H1 (cell line): ENCODE data around the gene ST8SIA5. TPM values are rescaled to one million over a fixed set of nuclear protein-coding genes. Genes with fewer than 3 reads are reported as not detected.

Experiments used
- CTCF ChIA-PET: fragments of 300-600 bp; sonication (Branson Sonifier 250); formaldehyde crosslinking; loops from one replicate; lab custom pipeline; 2021; ENCODE audit not compliant: partially characterized antibody; lab: Charles Lee
- POLR2A ChIA-PET: fragments of 300-600 bp; sonication (Branson Sonifier 250); formaldehyde crosslinking; loops from one replicate; lab custom pipeline; 2021; ENCODE audit warnings: inconsistent platforms; ENCODE audit not compliant: partially characterized antibody; lab: Charles Lee
- DNase-seq, 2 experiments: peaks; one replicate each; pipeline versions ENCODE4 v3.0.0 to v3.0.0-alpha.2; 2010 to 2022; ENCODE audit warnings: low spot score in 2 of 2, low read depth in 1 of 2, mixed read lengths in 1 of 2
- FAIRE-seq: peaks from 2 replicates; lab custom pipeline; 2011; peaks lifted over from hg19 to GRCh38; lab: Jason Lieb, UNC
- H2AFZ ChIP-seq: 2 replicates; pipeline ENCODE4 v1.8.1; 2012; ENCODE audit warnings: low read length, inconsistent platforms
- H2AK5ac ChIP-seq: 2 replicates; pipeline ENCODE4 v1.6.1; 2013; ENCODE audit warnings: low read depth, low read length
- H2BK120ac ChIP-seq: replicated peaks from 2 replicates; pipeline ENCODE3; 2013; ENCODE audit warnings: low read depth, low read length, inconsistent platforms
- H2BK12ac ChIP-seq: 2 replicates; pipeline ENCODE4 v1.6.1; 2013; ENCODE audit warnings: low read depth, low read length
- H2BK15ac ChIP-seq: 2 replicates; pipeline ENCODE4 v1.6.1; 2013; ENCODE audit warnings: low read length
- H2BK20ac ChIP-seq: 2 replicates; pipeline ENCODE4 v1.6.1; 2013; ENCODE audit warnings: low read length
- H2BK5ac ChIP-seq: 2 replicates; pipeline ENCODE4 v1.6.1; 2013; ENCODE audit warnings: low read depth, low read length
- H3K14ac ChIP-seq: 2 replicates; pipeline ENCODE4 v1.6.1; 2013; ENCODE audit warnings: inconsistent platforms; ENCODE audit not compliant: insufficient read length
- H3K18ac ChIP-seq: 2 replicates; pipeline ENCODE4 v1.6.1; 2013; ENCODE audit warnings: low read length; ENCODE audit errors: extremely low read depth
- H3K23ac ChIP-seq: 2 replicates; pipeline ENCODE4 v1.6.1; 2013; ENCODE audit warnings: inconsistent platforms; ENCODE audit not compliant: insufficient read length
- H3K23me2 ChIP-seq: 2 replicates; pipeline ENCODE4 v1.6.1; 2013; ENCODE audit warnings: low read depth, low read length
- H3K27ac ChIP-seq: 2 replicates; pipeline ENCODE4 v1.6.1; 2011; ENCODE audit warnings: low read depth, low read length, inconsistent platforms
- H3K27me3 ChIP-seq, 4 experiments: replicated peaks in 1 of 4; 1 replicate in 1 of 4; 2 replicates in 3 of 4; pipeline versions ENCODE4 v1.6.1 to v1.8.1; 2011 to 2013; ENCODE audit warnings: low read length in 3 of 4, mild to moderate bottlenecking in 3 of 4, inconsistent platforms in 2 of 4, mixed read lengths in 2 of 4, moderate library complexity in 1 of 4; ENCODE audit not compliant: control insufficient read depth in 3 of 4, insufficient read depth in 3 of 4; ENCODE audit errors: extremely low read depth in 1 of 4
- H3K36me3 ChIP-seq, 4 experiments: 2 replicates each; pipeline versions ENCODE4 v1.6.1 to v1.8.1; 2011 to 2013; ENCODE audit warnings: mild to moderate bottlenecking in 4 of 4, low read length in 3 of 4, moderate library complexity in 2 of 4, control low read depth in 1 of 4, inconsistent platforms in 1 of 4; ENCODE audit not compliant: insufficient read depth in 4 of 4, control insufficient read depth in 2 of 4
- H3K4ac ChIP-seq: replicated peaks from 2 replicates; pipeline ENCODE3; 2013; ENCODE audit warnings: low read length, low read depth, mixed read lengths, inconsistent platforms; ENCODE audit not compliant: insufficient read length
- H3K4me1 ChIP-seq, 4 experiments: replicated peaks in 1 of 4; 1 replicate in 1 of 4; 2 replicates in 3 of 4; pipeline versions ENCODE4 v1.6.1 to v1.8.1; 2011 to 2013; ENCODE audit warnings: low read length in 3 of 4, inconsistent platforms in 2 of 4, mixed read lengths in 1 of 4; ENCODE audit not compliant: insufficient read depth in 4 of 4, control insufficient read depth in 3 of 4
- H3K4me2 ChIP-seq, 2 experiments: 2 replicates each; pipeline versions ENCODE4 v1.6.1 to v1.8.1; 2011 to 2013; ENCODE audit warnings: low read depth in 2 of 2, low read length in 2 of 2, control low read depth in 1 of 2, inconsistent platforms in 1 of 2, mild to moderate bottlenecking in 1 of 2; ENCODE audit not compliant: insufficient read depth in 1 of 2
- H3K4me3 ChIP-seq, 4 experiments: fragments of 200-600, 300-600 bp in 1 of 4; sonication (generic), shearing (Covaris generic), sonication (Bioruptor Twin) in 1 of 4; 2 replicates each; pipeline versions ENCODE4 v1.5.1 to v1.8.1; 2011 to 2016; ENCODE audit warnings: low read length in 4 of 4, low read depth in 3 of 4, control low read depth in 2 of 4, inconsistent platforms in 2 of 4, mild to moderate bottlenecking in 2 of 4, mixed read lengths in 1 of 4, moderate library complexity in 1 of 4; ENCODE audit not compliant: insufficient read depth in 2 of 4; ENCODE audit errors: extremely low read depth in 1 of 4
- H3K56ac ChIP-seq: replicated peaks from 2 replicates; pipeline ENCODE3; 2013; ENCODE audit warnings: low read depth, mild to moderate bottlenecking, mixed read lengths, low read length, inconsistent platforms; ENCODE audit not compliant: insufficient read length
- H3K79me1 ChIP-seq: 2 replicates; pipeline ENCODE4 v1.6.1; 2013; ENCODE audit warnings: low read depth, low read length, control low read depth
- H3K79me2 ChIP-seq, 2 experiments: 2 replicates each; pipeline versions ENCODE4 v1.6.1 to v1.8.1; 2012 to 2013; ENCODE audit warnings: low read length in 2 of 2, mild to moderate bottlenecking in 2 of 2, inconsistent platforms in 1 of 2; ENCODE audit not compliant: insufficient read depth in 2 of 2, control insufficient read depth in 1 of 2
- H3K9ac ChIP-seq, 4 experiments: replicated peaks in 1 of 4; 1 replicate in 1 of 4; 2 replicates in 3 of 4; pipeline versions ENCODE4 v1.6.1 to v1.8.1; 2011 to 2013; ENCODE audit warnings: low read depth in 3 of 4, low read length in 3 of 4, control low read depth in 2 of 4, mild to moderate bottlenecking in 2 of 4, moderate library complexity in 2 of 4, inconsistent platforms in 1 of 4; ENCODE audit errors: extremely low read depth in 1 of 4
- H3K9me3 ChIP-seq, 2 experiments: 2 replicates each; pipeline versions ENCODE4 v1.6.1 to v1.8.1; 2012 to 2013; ENCODE audit warnings: mild to moderate bottlenecking in 2 of 2, moderate library complexity in 2 of 2, control low read depth in 1 of 2, inconsistent platforms in 1 of 2, low read depth in 1 of 2, low read length in 1 of 2, mixed read lengths in 1 of 2; ENCODE audit not compliant: insufficient read depth in 2 of 2
- H4K20me1 ChIP-seq, 2 experiments: replicated peaks in 1 of 2; 2 replicates each; pipeline versions ENCODE3 to v1.8.1; 2011 to 2013; ENCODE audit warnings: inconsistent platforms in 2 of 2, low read length in 2 of 2, mild to moderate bottlenecking in 1 of 2; ENCODE audit not compliant: insufficient read depth in 2 of 2, control insufficient read depth in 1 of 2
- H4K5ac ChIP-seq: 2 replicates; pipeline ENCODE4 v1.6.1; 2013; ENCODE audit warnings: low read length, low read depth, mixed read lengths, inconsistent platforms; ENCODE audit not compliant: insufficient read length
- H4K8ac ChIP-seq: 2 replicates; pipeline ENCODE4 v1.8.0; 2013; ENCODE audit warnings: mild to moderate bottlenecking, moderate library complexity, low read length, inconsistent platforms; ENCODE audit not compliant: insufficient read depth; ENCODE audit errors: extremely low read depth
- H4K91ac ChIP-seq: replicated peaks from 2 replicates; pipeline ENCODE3; 2013; ENCODE audit warnings: low read length, mixed read lengths, inconsistent platforms; ENCODE audit not compliant: insufficient read length
- CHD1 ChIP-seq: IDR thresholded peaks from 2 replicates; pipeline ENCODE4 v1.6.1; 2012; ENCODE audit warnings: low read depth, low read length, improper control_type of control experiment
- CTBP2 ChIP-seq: IDR thresholded peaks from 2 replicates; pipeline ENCODE4 v1.7.0; 2011; ENCODE audit warnings: borderline replicate concordance, mild to moderate bottlenecking, moderate library complexity, mixed read lengths, low read length; ENCODE audit not compliant: insufficient read depth, insufficient read length
- E2F6 ChIP-seq: IDR thresholded peaks from 2 replicates; pipeline ENCODE4 v1.6.1; 2012; ENCODE audit warnings: inconsistent platforms
- EGR1 ChIP-seq: IDR thresholded peaks from 2 replicates; pipeline ENCODE4 v1.6.1; 2011; ENCODE audit warnings: low read depth, low read length, borderline replicate concordance
- MAFK ChIP-seq: IDR thresholded peaks from 2 replicates; pipeline ENCODE4 v1.6.1; 2012; ENCODE audit warnings: low read depth, mild to moderate bottlenecking, improper control_type of control experiment, low read length
- SAP30 ChIP-seq: fragments of 300-600 bp; sonication (generic); IDR thresholded peaks from 2 replicates; pipeline ENCODE4 v1.7.1; 2012; ENCODE audit warnings: low read length, moderate library complexity, mild to moderate bottlenecking, inconsistent platforms; ENCODE audit not compliant: insufficient read depth, insufficient replicate concordance
- SIN3A ChIP-seq, 2 experiments: IDR thresholded peaks in 1 of 2; conservative IDR thresholded peaks in 1 of 2; 2 replicates each; pipeline ENCODE4 v1.6.1; 2011 to 2012; ENCODE audit warnings: low read length in 2 of 2, improper control_type of control experiment in 1 of 2, low read depth in 1 of 2, mild to moderate bottlenecking in 1 of 2
- SIRT6 ChIP-seq: IDR thresholded peaks from one replicate; pipeline ENCODE4 v1.7.1; 2012; ENCODE audit warnings: low read length, inconsistent platforms
- SP4 ChIP-seq: IDR thresholded peaks from 2 replicates; pipeline ENCODE4 v1.6.1; 2012; ENCODE audit warnings: low read length, inconsistent platforms
- TAF1 ChIP-seq: IDR thresholded peaks from 2 replicates; pipeline ENCODE4 v1.6.1; 2011; ENCODE audit warnings: mild to moderate bottlenecking, low read depth, low read length
- TCF12 ChIP-seq: IDR thresholded peaks from 2 replicates; pipeline ENCODE4 v1.6.1; 2011; ENCODE audit warnings: low read depth, mild to moderate bottlenecking, low read length
- WGBS, 2 experiments: shearing (Covaris generic) in 1 of 2; methylation state at CpG; one replicate each; pipeline versions ENCODE4 v1.1.6 to v1.1.7; 2013 to 2015; ENCODE audit warnings: low lambda C conversion rate in 2 of 2, mixed read lengths in 2 of 2, inconsistent platforms in 1 of 2, low coverage in 1 of 2, missing lambda C conversion rate in 1 of 2; ENCODE audit not compliant: insufficient replicate concordance in 2 of 2, insufficient coverage in 1 of 2, insufficient read length in 1 of 2; ENCODE audit errors: extremely low coverage in 1 of 2, missing lambda C conversion rate in 1 of 2; 5-methylcytosine and 5-hydroxymethylcytosine counted together
- polyA plus RNA-seq, 7 experiments: library from polyadenylated mRNA; depleted of rRNA in 3 of 7; stranded (reverse) in 5 of 7; unstranded in 2 of 7; fragments of >200 nt in 5 of 7; fragments of 200-250 nt in 2 of 7; gene quantifications; 1 replicate in 5 of 7; 2 replicates in 1 of 7; 4 replicates in 1 of 7; pipeline versions ENCODE4 v1.2.1 to v1.2.3, GENCODE V29; 2011 to 2013; ENCODE audit warnings: missing spikeins in 2 of 7, mixed read lengths in 2 of 7
- total RNA-seq: library from RNA; stranded (reverse); fragmentation: NEBNext Ultra II Directional; extraction: Animal tissue kit (Norgen Biotek cat#: 25700); gene quantifications from 2 replicates; pipeline ENCODE4 v1.2.1, GENCODE V29; 2021
- TF ChIP-seq, protein P1 (sequence below): IDR thresholded peaks from 2 replicates; pipeline ENCODE4 v1.6.1; 2012; ENCODE audit warnings: low read length, inconsistent platforms

Gene ST8SIA5
- total and polyA plus RNA-seq, 2 of the 8 experiments (the other 6 are each of a cell fraction or from before 2014, with no cell fraction given), result 2.4 to 6.3 TPM

- Histone ChIP-seq H4K91ac (no peak overlapping the region), H2BK12ac (no peak overlapping the region), H3K4me3 (no peak overlapping the region), H4K20me1 (no peaks in the 10 kb centered on the region), H2AK5ac (no peak overlapping the region), H2BK15ac (no peak overlapping the region), H3K56ac (no peak overlapping the region), H3K27me3 (no peaks in the 10 kb centered on the region), H2AFZ (no peak overlapping the region), H4K8ac (no peak overlapping the region), H3K14ac (no peak overlapping the region), H3K23me2 (no peaks in the 10 kb centered on the region), H3K4me2 (no peak overlapping the region), H2BK20ac (no peak overlapping the region), H3K79me2 (no peaks in the 10 kb centered on the region), H3K4ac (no peak overlapping the region), H2BK5ac (no peak overlapping the region), H3K9me3 (peaks cover 6 to 8% of the 10 kb centered on the region in 2 experiments; a peak in 2 of 4 replicates), H2BK120ac (no peak overlapping the region), H3K36me3 (no peaks in the 10 kb centered on the region), H3K27ac (no peak overlapping the region), H4K5ac (no peak overlapping the region), H3K4me1 (peaks cover 0 to 9% (median 1%) of the 10 kb centered on the region in 4 experiments; a peak in 1 of 7 replicates), H3K23ac (no peak overlapping the region), H3K18ac (no peak overlapping the region), H3K9ac (no peak overlapping the region), H3K79me1 (no peaks in the 10 kb centered on the region)
- DNase-seq (no peak), FAIRE-seq (no peak)
- ChIA-PET CTCF (interaction anchor here (1.4 to 10.1 kb wide), 10 partner anchors 11 to 485 kb away, joined by 3 to 148 read pairs (median 20); a partner anchor contains a TSS), POLR2A (no interaction called here)
- 84% methylated on average over 3 of the region's 3 CpGs; no CpG with 5 or more reads in 1 of the 2 experiments for WGBS, 2 experiments
- TF ChIP-seq MAFK, result no peak
- TF ChIP-seq, protein P1, sequence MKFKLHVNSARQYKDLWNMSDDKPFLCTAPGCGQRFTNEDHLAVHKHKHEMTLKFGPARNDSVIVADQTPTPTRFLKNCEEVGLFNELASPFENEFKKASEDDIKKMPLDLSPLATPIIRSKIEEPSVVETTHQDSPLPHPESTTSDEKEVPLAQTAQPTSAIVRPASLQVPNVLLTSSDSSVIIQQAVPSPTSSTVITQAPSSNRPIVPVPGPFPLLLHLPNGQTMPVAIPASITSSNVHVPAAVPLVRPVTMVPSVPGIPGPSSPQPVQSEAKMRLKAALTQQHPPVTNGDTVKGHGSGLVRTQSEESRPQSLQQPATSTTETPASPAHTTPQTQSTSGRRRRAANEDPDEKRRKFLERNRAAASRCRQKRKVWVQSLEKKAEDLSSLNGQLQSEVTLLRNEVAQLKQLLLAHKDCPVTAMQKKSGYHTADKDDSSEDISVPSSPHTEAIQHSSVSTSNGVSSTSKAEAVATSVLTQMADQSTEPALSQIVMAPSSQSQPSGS, result no peak
- TF ChIP-seq TCF12, result no peak
- no peak for TF ChIP-seq SIN3A (conservative IDR thresholded peaks at IDR 0.05 in 1 of 2, IDR thresholded peaks at IDR 0.05 in 1 of 2; ENCODE audit: low read depth in 1 of 2, low read length in 2 of 2)
- TF ChIP-seq CTBP2, result no peak
- no peak for TF ChIP-seq TAF1
- no peak for TF ChIP-seq E2F6
- no peak for TF ChIP-seq SP4
- no peak for TF ChIP-seq CHD1
- no peak for TF ChIP-seq SIRT6
- no peak for TF ChIP-seq SAP30
- no peak for TF ChIP-seq EGR1
Measured at GRCh38 chr18:46659484-46659883, 97.4 kb downstream of the ST8SIA5 start.
